HG02885 (cell line): ENCODE data around the gene KIAA0753.

Source experiments
- ATAC-seq: cut with Tn5 transposase; IDR thresholded peaks from one replicate; pipeline ENCODE4 v1.9.1; 2021; ENCODE audit warnings: mild to moderate bottlenecking; ENCODE audit not compliant: unreplicated experiment, poor library complexity

KIAA0753 gene

DNA sequence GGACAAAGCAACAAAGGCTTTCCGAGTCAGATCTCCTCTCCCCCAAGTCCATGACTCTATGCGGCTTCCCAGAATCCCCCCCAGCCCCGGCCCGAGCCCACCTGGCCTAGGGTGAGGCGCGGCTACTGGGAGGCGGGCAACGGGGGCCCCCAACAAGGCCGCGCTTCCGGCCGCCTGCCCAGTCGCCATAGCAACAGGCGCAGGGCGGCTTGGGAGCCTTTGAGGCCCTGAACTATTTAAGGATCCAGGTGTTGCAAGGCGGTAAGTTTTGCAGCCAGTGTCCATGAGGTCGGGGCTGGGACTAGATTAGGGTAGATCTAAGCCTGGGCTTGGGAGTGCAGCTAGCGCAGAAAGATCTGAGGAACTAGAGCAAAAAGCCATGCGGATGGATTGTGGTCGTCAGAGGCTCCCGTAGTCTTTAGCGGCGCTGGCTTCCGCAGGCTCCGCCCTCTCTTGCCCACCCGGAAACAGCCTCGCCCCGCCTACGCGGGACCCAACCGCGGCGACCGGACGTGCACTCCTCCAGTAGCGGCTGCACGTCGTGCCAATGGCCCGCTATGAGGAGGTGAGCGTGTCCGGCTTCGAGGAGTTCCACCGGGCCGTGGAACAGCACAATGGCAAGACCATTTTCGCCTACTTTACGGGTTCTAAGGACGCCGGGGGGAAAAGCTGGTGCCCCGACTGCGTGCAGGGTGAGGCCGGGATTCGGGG, at the start of gene KIAA0753, which contains the start of gene TXNDC17:
Gene KIAA0753, minus strand, starts transcription at position 176 of the 711 bp plus-strand sequence. CDS start 5,608 bp downstream, outside the sequence.
Gene TXNDC17, plus strand, starts transcription at position 525 of the 711 bp plus-strand sequence. Its CDS starts 23 bp downstream, at position 548.
- peak; percentile 86 for ATAC-seq

DNA sequence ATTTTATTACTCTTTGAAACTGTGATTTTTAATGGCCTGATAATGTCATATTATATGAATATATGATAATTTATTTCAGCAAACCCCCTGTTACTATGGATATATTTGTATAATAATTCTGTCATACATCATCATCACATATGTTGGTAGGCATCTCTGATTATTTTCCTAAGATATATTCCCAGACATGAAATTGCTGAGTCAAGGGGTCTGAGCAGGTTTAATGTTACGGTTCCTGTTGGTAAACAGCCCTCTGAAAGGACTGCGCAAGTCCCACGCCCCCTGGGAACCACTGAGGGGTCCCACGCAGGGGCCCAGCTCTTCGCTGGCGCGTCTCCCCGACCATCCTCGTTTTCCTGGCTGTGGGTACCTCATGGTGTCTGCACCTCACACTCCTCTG, 48.4 kb upstream of the KIAA0753 start:
- no peak for ATAC-seq

DNA sequence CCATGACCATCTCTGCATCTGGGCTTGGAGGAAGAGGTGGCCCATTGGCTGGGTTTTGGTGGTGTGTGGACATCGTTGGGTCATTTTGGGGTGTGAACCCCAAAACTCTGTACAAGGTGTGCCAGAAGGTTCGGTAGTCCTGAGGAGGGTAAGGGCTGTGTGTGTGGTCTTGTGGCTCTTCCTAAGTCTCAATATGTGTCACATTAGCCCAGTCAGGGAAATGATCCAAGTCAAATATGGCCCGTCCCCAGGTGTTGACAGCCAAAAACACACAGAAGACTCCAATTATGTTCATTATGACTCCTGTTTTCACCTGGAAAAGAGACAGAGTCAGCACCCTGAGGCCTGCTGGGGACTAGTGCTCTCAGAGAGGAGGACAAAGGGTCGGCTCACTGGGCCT, 45.5 kb upstream of the KIAA0753 start:
- no peak for ATAC-seq

DNA sequence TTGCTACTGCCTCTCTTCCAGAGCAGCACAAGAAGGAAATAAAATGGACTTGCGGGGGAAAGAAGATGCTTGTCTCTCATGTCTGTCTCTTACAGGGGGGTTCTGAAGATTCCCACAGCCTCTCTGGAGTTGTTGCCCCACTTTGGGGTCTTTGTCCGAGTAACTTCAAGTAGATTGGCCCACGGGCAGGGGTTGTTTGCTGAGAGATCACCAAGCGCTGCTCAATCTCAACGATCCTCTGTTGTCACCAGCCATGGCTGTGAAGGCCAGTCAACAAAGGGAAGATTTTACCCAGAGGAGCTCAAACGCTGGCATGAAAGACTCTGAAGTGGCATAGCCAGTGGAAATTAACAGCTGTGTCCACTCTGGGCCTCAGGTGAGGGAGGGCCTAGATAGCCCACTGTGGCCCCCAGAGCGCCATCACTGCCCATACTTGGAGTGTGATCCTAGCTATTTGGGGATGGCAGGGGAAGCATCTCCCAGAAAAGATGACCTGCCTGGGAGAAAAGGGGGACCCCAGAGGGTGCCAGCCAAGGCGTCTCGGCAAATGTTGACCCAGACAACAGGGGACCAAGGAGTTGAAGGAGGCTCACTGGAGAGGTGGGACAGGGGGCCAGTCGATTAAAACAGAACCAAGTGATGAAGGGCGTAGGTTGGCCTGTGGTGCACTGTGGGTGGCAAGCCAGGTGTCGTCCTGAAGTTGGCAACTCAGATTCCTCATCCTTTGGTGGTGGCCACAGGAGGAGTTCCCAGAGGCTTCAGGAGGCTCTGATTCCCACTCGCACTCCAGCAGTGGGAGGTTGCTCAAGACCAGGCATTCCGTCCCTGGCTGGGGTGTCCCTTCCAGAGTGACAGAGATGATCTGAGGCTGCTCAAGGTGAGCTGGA, 44.6 kb upstream of the KIAA0753 start:
- ATAC-seq: no peak

DNA sequence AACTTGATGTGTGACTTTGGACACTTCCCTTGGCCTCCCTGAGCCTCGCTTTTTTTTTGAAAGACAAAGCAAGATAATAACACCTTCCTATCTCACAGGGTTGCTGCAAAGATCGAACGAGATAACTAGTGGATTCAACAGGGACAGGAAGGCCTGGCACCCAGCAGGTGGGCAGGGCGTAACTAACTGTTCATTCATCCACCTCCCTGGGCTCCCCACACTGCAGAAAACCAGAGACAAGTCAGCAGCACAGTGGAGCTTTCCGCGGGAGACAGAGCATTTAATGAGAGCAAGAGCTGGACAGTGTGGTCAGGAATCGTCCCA, 43.9 kb upstream of the KIAA0753 start:
- no peak for ATAC-seq

DNA sequence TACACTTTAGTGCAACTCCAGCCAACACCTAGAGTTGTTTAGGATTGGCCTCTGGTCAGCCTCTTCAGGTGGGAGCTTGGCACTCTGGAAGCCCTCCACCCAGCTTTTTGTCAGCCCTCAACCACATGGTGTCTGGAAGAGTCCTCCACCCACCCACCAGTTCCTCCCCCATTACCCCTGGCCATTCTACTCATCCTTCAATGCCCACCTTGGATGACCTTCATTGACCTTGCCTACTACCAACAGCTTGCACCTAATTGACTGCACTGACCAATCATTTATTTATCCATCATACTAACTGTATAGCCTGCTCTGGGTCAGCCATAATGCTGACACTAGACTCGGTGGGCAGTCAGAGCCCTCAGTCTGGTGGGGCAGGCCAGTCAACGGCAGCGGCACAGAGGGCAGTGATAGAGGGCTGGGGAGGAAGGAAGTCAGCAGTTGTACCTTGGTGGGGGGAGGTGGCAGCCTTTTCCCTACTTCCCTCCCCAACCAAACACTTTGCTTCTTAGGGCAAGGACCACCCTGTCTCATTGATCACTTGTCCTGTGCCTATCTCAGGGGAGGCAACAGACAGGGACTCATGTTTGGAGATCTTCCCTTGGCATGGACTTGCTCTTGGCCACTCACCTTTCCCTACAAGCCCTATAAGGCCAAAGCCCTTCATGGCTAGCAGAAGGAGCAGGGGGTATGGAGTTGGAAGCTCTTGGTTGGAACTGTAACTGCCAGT, 43.4 kb upstream of the KIAA0753 start:
- ATAC-seq: no peak

DNA sequence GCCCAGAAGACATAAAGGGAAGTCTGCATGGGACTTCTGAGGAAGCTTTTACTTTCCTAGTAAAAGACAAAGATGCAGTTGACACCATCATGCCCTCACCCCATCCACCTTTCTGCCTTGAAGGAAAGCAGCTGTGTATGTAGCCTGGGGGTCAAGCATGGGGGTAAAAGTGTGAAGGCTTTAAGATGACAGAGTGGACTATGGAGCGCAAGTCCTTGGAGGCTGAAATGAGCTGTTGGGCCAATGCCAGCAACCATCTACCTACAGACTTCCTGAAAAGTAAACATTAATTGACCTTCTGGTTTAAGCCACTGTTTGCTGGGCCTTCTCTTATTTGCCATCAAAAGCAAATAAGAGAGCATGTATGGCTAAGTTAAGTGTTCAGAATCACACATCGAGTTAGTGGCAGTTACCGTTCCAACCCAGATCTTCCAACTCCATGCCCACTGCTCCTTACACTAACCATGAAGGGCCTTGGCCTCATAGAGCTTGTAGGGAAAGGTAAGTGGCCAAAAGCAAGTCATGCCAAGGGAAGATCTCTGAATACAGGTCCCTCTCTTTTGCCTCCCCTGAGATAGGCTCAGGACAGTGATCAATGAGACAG, 42.7 kb upstream of the KIAA0753 start:
- no peak for ATAC-seq

DNA sequence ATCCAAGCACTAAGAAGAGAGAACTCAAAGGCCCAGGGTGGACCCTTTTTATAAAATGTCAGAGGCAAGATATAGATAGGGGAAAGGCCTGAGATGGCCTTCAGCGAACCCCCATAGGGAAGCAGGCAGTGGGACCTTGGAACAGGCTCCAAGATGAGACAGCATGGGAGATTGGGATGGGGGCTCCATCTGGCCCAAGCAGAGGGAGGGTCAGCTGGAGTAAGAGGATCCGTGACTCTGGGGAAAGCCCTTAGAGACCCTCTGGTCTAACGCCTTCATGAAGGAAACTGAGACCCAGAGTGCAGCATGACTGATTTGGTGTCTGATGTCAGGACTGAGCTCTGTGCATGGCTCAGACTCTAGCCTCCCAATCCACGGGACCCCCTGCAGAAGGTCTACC, 41.8 kb upstream of the KIAA0753 start:
- ATAC-seq: no peak

DNA sequence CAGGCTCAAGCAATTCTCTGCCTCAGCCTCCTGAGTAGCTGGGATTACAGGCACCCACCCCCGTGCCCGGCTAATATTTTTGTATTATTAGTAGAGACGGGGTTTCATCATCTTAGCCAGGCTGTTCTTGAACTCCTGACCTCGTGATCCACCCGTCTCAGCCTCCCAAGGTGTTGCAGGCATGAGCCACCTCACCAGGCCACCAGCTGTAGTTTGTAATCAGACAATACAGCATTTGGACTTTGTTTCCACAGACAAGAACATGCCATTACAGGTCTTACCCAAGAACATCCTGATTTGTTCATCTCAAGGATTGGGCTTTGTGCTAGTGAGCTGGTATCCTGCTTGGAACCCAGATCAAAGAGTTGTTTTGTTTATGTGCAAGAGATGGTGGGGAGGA, 41.2 kb upstream of the KIAA0753 start:
- ATAC-seq: no peak

DNA sequence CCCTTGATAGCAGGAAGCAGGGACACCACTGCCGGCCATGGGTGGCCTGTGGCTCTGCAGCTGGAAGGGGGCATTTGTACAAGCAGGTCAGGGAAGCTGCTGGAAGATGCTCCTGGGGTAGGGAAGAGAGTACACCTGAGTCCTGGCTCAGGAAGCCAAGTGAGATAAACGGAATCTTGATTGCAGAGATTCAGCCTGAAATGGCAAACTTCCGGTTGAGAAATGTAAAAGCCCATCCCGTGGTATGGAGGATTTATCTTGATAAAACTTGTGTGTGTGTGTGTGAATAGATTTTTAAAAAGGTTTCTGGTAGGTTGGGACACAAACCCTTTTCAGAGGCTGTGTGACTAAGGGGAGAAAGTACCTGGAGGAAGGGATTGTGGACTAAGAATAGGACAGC, 40.7 kb upstream of the KIAA0753 start:
- no peak for ATAC-seq

DNA sequence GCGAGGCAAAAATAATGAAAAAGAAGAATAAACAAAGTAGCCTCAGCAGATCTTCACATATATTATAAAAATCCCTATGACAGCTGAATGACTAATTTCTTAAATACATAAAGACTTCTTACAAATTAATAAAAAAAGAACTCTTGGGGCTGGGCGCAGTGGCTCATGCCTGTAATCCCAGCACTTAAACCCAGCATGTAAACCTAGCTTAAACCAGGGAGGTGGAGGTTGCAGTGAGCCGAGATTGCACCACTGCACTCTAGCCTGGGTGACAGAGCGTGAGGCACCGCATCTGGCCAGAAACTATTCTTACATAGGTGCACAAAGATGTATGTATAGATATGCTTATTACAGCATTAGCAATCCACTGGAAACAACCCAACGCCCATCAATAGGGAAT, 38.7 kb upstream of the KIAA0753 start:
- no peak for ATAC-seq

DNA sequence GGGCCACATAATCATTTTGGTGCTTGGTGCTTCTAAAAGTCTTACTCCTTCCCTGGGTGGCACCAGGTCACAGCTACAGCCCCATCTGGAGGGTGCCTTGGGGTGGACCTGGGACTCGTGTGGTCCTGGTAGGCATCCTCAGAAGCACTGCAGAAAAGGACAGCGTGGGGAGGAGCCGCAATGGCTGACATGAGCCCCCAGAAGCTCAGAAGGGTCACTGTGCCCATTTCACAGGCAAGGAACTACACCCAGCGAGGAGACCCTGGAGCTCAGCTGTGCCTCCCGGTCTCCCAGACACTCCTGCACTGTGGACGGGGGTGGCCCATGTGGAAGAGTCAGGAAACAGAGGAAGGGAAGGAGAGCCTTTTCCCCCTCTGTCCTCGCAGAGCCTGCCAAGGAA, 37.4 kb upstream of the KIAA0753 start:
- no peak for ATAC-seq

DNA sequence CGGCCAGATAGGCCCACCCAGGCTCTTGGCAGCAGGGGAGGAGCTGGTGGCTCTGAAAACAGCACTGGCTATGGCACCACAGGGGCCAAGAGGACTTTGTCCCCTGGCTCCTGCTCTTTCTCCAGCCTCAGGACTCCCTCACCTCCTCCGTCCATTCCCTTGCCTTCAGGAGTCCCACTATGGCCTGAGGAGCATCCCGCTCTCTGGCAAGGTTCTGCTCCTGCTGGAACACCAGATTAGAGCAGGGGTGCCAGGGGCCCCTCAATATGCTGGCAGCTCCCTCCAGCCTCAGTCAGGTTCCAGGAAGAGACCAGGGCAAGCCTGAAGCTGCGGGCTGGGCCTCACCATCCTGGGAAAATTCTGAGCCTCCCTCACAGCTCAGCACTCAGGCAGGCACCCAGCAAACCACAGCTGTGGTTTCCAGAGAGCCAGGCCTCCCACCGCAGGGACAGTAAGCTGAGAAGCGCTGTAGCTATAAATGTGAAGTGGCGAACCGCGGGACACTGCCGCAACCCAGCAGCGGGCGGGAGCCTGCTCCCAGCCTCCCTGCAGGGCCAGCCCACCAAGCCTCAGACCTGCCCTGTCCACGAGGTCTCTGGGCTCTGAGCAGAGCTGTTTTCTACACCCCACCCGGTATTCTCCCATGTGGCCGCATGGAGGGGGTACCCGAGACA, 36.8 kb upstream of the KIAA0753 start:
- no peak for ATAC-seq

DNA sequence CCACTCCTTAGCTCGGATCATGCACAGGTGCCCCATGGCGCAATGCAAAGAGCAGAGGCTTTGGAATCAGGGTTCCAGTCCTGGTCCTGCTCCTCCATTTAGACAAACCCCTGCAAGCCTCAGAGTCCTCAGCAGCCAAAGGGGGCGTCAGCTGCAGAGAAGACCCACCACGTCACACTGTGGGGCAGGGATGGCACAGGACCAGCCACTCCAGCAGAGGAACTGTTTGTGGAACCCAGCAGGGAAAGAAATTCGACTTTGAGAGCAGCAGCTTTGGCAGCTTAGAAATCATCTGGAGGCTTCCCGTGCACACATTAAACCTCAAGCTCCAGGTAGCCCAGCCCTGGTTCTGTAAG, 36.3 kb upstream of the KIAA0753 start:
- ATAC-seq: no peak

DNA sequence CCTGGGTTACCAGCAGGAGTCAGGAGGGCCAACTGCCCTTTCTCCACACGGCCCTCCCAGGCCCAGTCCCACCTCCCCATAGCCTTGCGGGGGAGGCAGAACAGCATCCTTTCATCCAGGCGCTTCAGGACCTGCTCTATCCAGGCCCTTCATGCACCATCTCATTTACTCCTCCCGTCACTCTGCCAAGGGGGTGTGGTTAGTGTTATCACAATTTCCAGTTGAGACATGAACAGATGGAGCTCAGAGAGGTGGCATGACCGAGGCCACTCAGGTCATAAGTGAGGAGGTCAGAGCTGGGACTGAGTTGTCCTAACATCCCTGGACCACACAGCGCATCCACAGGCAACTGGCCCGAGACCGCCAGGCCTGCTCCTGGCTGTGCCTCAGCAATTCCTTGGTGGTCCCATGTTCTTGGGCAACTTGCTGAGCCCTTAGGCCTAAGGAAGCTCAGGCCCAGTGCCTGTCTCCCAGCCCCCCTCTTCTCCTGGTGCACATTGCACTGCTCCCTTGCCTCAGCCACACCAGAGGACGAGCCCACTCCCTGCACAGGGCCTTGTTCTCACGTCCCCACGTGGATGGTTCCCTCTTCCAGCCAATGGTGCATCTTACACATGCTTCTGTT, 34.8 kb upstream of the KIAA0753 start:
- no peak for ATAC-seq

DNA sequence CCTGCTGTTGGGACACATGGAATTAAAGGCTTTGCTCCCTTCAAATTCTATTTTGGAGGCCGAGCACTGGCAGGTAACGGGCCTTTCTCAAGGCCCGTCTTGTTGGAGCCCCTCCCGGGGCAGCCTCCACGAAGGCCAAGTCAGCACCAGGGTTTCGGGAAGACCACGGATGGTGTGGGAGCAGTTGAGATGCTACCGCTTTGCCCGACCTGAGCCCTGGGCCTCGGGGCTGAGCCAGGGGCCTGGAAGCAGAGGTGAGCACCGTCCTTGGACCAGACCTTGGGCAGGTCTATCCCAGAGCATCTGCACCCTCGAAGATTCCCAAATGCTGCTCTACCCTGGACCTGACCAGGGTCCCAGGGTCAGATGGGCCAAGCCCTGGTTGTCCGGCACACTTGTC, 34.1 kb upstream of the KIAA0753 start:
- no peak for ATAC-seq

DNA sequence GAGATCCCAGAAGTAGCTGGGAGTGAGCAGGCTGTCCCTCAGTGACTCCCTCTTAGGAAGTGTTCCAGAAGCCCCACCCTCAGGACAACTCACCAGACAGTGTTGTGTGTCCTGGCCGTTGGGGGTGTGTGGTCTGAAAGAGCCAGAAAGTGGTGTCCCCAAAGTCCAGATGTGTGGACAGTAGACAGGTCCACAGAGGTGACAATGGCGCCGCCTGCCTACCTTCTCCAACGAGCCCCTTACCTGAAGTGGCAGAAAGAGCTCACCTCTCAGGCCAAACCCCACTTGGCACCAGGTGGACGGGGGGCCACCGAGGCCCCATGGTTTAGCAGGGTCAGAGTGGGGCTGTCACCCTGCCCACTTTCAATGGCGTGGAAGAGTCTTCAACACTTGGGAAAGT, 30.9 kb upstream of the KIAA0753 start:
- ATAC-seq: no peak

DNA sequence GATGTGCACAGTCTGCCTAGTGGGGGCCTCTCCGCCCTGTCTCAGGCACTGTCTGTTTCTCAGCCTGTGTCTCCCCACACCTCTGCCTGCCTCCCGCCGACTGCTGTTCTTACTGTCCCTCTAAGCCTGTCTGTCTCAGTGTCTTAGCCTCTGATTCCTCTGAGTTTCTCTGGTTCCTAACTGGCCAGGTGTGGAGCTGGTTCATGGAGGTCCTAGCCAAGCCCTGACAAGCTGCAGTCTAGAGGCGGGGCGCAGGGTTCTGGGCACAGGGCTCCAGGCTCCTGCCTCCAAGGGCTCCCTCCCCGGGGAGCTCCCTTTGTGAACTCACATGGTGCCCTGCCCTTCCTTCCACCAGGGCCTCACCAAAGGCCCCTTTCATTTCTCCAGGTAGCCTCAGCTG, 30.5 kb upstream of the KIAA0753 start:
- ATAC-seq: no peak

DNA sequence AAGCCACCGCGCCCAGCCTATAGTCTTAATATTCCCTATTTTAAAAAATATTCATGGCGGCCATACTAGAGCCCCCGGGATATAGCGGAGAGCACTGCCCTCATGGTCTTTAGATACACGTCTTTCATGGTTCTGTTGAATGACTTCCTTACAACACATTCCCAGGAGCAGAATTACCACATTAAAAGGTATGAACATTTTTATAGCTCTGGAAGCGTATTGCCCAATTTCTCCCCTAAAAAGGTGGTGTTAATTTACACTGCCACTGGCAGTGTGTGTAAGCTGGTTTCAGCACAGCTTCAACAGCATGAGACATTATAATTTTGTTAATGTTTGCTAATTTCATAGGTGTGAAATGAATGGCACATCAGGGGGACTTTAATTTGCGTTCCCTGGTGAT, 30.1 kb upstream of the KIAA0753 start:
- no peak for ATAC-seq
